HCT116 (cell line): ENCODE results near the gene TSHZ1. TPM values are rescaled to one million over a fixed set of nuclear protein-coding genes. Genes with fewer than 3 reads are reported as not detected.

Source experiments
- ATAC-seq: fragments of 200-7000 bp; cut with Tn5 transposase; 2 replicates; pipeline ENCODE4 v1.9.1; 2020; ENCODE audit warnings: mild to moderate bottlenecking, moderate library complexity
- BruUV-seq: library from RNA; stranded (reverse); fragments of 400-500 nt; replicated peaks from 2 replicates; lab custom pipeline; 2021; lab: Mats Ljungman, UMichigan
- CTCF ChIA-PET: fragments of 300-600 bp; sonication (Branson Sonifier 250); formaldehyde crosslinking; loops from one replicate; lab custom pipeline; 2021; ENCODE audit warnings: antibody characterized with exemption; lab: Charles Lee
- POLR2A ChIA-PET: fragments of 300-600, 350-600 bp; sonication (Branson Sonifier 250); formaldehyde crosslinking; loops from one replicate; lab custom pipeline; 2021; ENCODE audit warnings: antibody characterized with exemption; lab: Charles Lee
- RAD21 ChIA-PET, 2 experiments: fragments of 300-600 bp; sonication (Branson Sonifier 250); formaldehyde crosslinking; loops; one replicate each; lab custom pipeline; 2023; ENCODE audit warnings: low total read pairs in 2 of 2; ENCODE audit not compliant: uncharacterized antibody in 2 of 2, unreplicated experiment in 2 of 2, low non-redundant PET in 1 of 2; lab: Charles Lee
- DNase-seq: peaks from one replicate; pipeline ENCODE4 v3.0.0-alpha.2; 2010; ENCODE audit warnings: low read depth, low spot score
- H2AFZ ChIP-seq: fragments of 200-600 bp; shearing (Covaris generic), sonication (generic); 2 replicates; pipeline ENCODE4 v1.6.1; 2017; ENCODE audit warnings: low read depth, mixed run types, mixed read lengths, antibody characterized with exemption, low read length; ENCODE audit not compliant: poor library complexity, severe bottlenecking
- H3K27ac ChIP-seq: 2 replicates; pipeline ENCODE4 v1.5.1; 2012; ENCODE audit warnings: low read depth, low read length
- H3K27me3 ChIP-seq: fragments of 200-600 bp; sonication (generic); 2 replicates; pipeline ENCODE4 v1.6.1; 2016; ENCODE audit warnings: mixed run types, low read length, mixed read lengths; ENCODE audit not compliant: insufficient read depth
- H3K36me3 ChIP-seq, 2 experiments: fragments of 200-500 bp in 1 of 2; fragments of 200-600 bp in 1 of 2; sonication (Bioruptor generic) in 1 of 2; sonication (generic) in 1 of 2; 2 replicates each; pipeline versions ENCODE4 v1.5.1 to v1.6.1; 2014 to 2016; ENCODE audit warnings: low read length in 2 of 2, inconsistent platforms in 1 of 2, mixed read lengths in 1 of 2, mixed run types in 1 of 2; ENCODE audit not compliant: insufficient read depth in 2 of 2, control insufficient read depth in 1 of 2
- H3K4me1 ChIP-seq, 2 experiments: fragments of 200-600 bp in 1 of 2; sonication (generic) in 1 of 2; 2 replicates each; pipeline versions ENCODE4 v1.5.1 to v1.6.1; 2012 to 2017; ENCODE audit warnings: low read length in 2 of 2, inconsistent platforms in 1 of 2, mild to moderate bottlenecking in 1 of 2, mixed read lengths in 1 of 2, mixed run types in 1 of 2, moderate library complexity in 1 of 2; ENCODE audit not compliant: insufficient read depth in 2 of 2, control insufficient read depth in 1 of 2
- H3K4me2 ChIP-seq: fragments of 200-600 bp; sonication (generic); 2 replicates; pipeline ENCODE4 v1.6.1; 2017; ENCODE audit warnings: mixed run types, low read length, mixed read lengths
- H3K4me3 ChIP-seq, 2 experiments: fragments of 200-600 bp in 1 of 2; sonication (generic) in 1 of 2; replicated peaks in 1 of 2; 2 replicates each; pipeline ENCODE4 v1.5.1; 2011 to 2016; ENCODE audit warnings: low read length in 2 of 2, control low read depth in 1 of 2, low read depth in 1 of 2, mild to moderate bottlenecking in 1 of 2, mixed read lengths in 1 of 2, mixed run types in 1 of 2
- H3K79me2 ChIP-seq: fragments of 200-600 bp; sonication (generic); 2 replicates; pipeline ENCODE4 v1.6.1; 2017; ENCODE audit warnings: mild to moderate bottlenecking, mixed run types, low read length, moderate library complexity, mixed read lengths; ENCODE audit not compliant: insufficient read depth
- H3K9ac ChIP-seq: fragments of 200-600 bp; sonication (generic); 2 replicates; pipeline ENCODE4 v1.6.1; 2016; ENCODE audit warnings: low read length, mixed read lengths
- H3K9me2 ChIP-seq: fragments of 200-600 bp; sonication (generic), shearing (Covaris generic); 2 replicates; pipeline ENCODE4 v1.6.1; 2017; ENCODE audit warnings: mixed run types, mild to moderate bottlenecking, moderate library complexity; ENCODE audit not compliant: insufficient read depth
- H3K9me3 ChIP-seq, 2 experiments: fragments of 200-500 bp in 1 of 2; fragments of 200-600 bp in 1 of 2; sonication (Bioruptor generic) in 1 of 2; sonication (generic) in 1 of 2; 2 replicates each; pipeline ENCODE4 v1.6.1; 2014 to 2017; ENCODE audit warnings: low read length in 2 of 2, mixed read lengths in 2 of 2, inconsistent platforms in 1 of 2, low read depth in 1 of 2, mild to moderate bottlenecking in 1 of 2, mixed run types in 1 of 2, moderate library complexity in 1 of 2; ENCODE audit not compliant: control insufficient read depth in 1 of 2, insufficient read depth in 1 of 2
- H4K20me1 ChIP-seq: fragments of 200-600 bp; sonication (generic), shearing (Covaris generic); 2 replicates; pipeline ENCODE4 v1.6.1; 2017; ENCODE audit warnings: mixed run types, mild to moderate bottlenecking, moderate library complexity; ENCODE audit not compliant: insufficient read depth
- CBX3 ChIP-seq: IDR thresholded peaks from 2 replicates; pipeline ENCODE4 v1.6.1; 2012; ENCODE audit warnings: low read depth
- CEBPB ChIP-seq: IDR thresholded peaks from 2 replicates; pipeline ENCODE4 v1.6.1; 2012; ENCODE audit warnings: low read depth
- EGR1 ChIP-seq: IDR thresholded peaks from 2 replicates; pipeline ENCODE4 v1.6.1; 2012; ENCODE audit warnings: low read depth
- ELF1 ChIP-seq: IDR thresholded peaks from 2 replicates; pipeline ENCODE4 v1.6.1; 2012; ENCODE audit warnings: low read depth, borderline replicate concordance
- EZH2 ChIP-seq: fragments of 200-600 bp; sonication (generic); IDR thresholded peaks from 2 replicates; pipeline ENCODE4 v1.6.1; 2017; ENCODE audit warnings: antibody characterized with exemption, mixed run types
- EZH2phosphoT487 ChIP-seq: fragments of 200-600 bp; IDR thresholded peaks from 2 replicates; pipeline ENCODE4 v1.6.1; 2018; ENCODE audit warnings: antibody characterized with exemption, borderline replicate concordance
- FOSL1 ChIP-seq: IDR thresholded peaks from 2 replicates; pipeline ENCODE4 v1.6.1; 2012; ENCODE audit warnings: low read depth
- POLR2AphosphoS5 ChIP-seq: IDR thresholded peaks from 2 replicates; pipeline ENCODE4 v1.6.1; 2011; ENCODE audit warnings: mild to moderate bottlenecking, low read depth, low read length, moderate library complexity
- REST ChIP-seq: IDR thresholded peaks from 2 replicates; pipeline ENCODE4 v1.6.1; 2012; ENCODE audit warnings: low read depth
- SIN3A ChIP-seq: IDR thresholded peaks from 2 replicates; pipeline ENCODE4 v1.6.1; 2012; ENCODE audit warnings: low read depth
- SP1 ChIP-seq: IDR thresholded peaks from 2 replicates; pipeline ENCODE4 v1.6.1; 2012; ENCODE audit warnings: low read depth
- YY1 ChIP-seq: IDR thresholded peaks from 2 replicates; pipeline ENCODE4 v1.6.1; 2011; ENCODE audit warnings: low read length, low read depth, moderate library complexity, mild to moderate bottlenecking; ENCODE audit not compliant: insufficient replicate concordance; ENCODE audit errors: extremely low read depth
- ZBTB33 ChIP-seq: IDR thresholded peaks from 2 replicates; pipeline ENCODE4 v1.6.1; 2011; ENCODE audit warnings: mild to moderate bottlenecking, low read length, moderate library complexity; ENCODE audit not compliant: insufficient replicate concordance; ENCODE audit errors: extremely low read depth
- intact Hi-C: fragments of 100-400 bp; cut with micrococcal nuclease; formaldehyde crosslinking; loops from 2 replicates; pipeline ENCODE4 v1.10.0; 2022
- total RNA-seq: library from RNA; stranded (reverse); gene quantifications from one replicate; pipeline ENCODE4 v1.2.1, GENCODE V29; 2021; ENCODE audit not compliant: unreplicated experiment
- TF ChIP-seq, protein P1 (sequence below), 3 experiments: fragments of 200-600 bp in 1 of 3; sonication (generic) in 1 of 3; IDR thresholded peaks in 2 of 3; conservative IDR thresholded peaks in 1 of 3; 2 replicates each; pipeline ENCODE4 v1.5.1; 2012 to 2017; ENCODE audit warnings: low read depth in 2 of 3, low read length in 2 of 3, antibody characterized with exemption in 1 of 3, borderline replicate concordance in 1 of 3, control low read depth in 1 of 3, mild to moderate bottlenecking in 1 of 3, mixed read lengths in 1 of 3, mixed run types in 1 of 3, moderate library complexity in 1 of 3; ENCODE audit not compliant: insufficient read depth in 1 of 3

The TSHZ1 gene
- total RNA-seq, 1 experiment from 2014 or later, result 5.7 TPM

DNA sequence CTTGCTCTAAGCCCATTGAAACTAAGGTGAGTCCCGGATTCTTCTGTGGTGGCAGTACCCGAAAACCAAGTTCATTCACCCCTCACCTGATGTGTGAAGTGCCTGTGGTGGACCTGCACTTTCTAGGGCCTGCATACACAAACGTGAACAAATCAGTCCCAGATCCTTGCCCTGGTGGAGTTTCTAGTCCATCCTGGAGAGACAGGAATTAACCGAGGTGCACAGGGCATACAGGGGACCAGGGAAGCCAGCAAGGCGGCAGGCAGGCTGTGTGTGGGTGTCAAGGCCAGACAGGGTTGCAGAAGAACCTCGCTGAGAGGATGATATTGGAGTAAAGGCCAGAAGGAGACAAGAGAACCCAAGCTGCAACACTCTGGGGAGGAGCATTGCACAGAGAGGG lies 110.8 kb downstream of the TSHZ1 start (continued):
- TF ChIP-seq REST, result no peak
- no peak for TF ChIP-seq EZH2phosphoT487
- TF ChIP-seq CEBPB, result no peak

DNA sequence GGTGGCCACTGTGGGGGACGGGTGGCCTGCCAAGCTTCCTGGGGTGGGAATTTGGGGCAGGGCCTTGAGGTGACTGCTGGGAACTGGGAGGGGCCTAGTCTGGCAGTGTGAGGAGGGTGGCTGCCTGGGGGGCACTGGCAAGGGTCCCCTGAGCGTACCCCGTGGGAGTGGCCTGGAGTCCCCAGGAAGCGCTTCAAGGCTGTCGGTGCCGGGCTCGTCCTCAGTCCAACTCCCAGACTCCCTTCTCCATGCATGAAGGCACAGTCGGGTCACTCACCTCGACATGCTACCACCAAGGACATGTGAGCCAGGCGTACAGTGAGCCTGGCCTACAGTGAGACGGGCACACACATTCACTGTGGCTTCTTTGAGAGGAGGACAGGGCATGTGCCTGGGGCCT lies 111.6 kb downstream of the TSHZ1 start:
- H3K9ac ChIP-seq, result no peak overlapping the region
- no TSS peak for BruUV-seq
- H3K4me3 ChIP-seq, result no peak overlapping the region
- H3K27me3 ChIP-seq, result no peaks in the 10 kb centered on the region
- H3K9me2 ChIP-seq, result no peaks in the 10 kb centered on the region
- H3K27ac ChIP-seq, result no peak overlapping the region
- H3K79me2 ChIP-seq, result no peaks in the 10 kb centered on the region
- no peak overlapping the region for H3K4me2 ChIP-seq
- H2AFZ ChIP-seq, result no peak overlapping the region
- peaks cover 0 to 13% of the 10 kb centered on the region in 2 experiments; a peak in 2 of 4 replicates for H3K9me3 ChIP-seq
- no peak for DNase-seq
- ChIA-PET RAD21 (no interaction called here), CTCF (no interaction called here), POLR2A (no interaction called here)
- no peaks in the 10 kb centered on the region for H3K36me3 ChIP-seq
- no peaks in the 10 kb centered on the region for H3K4me1 ChIP-seq
- no peak for ATAC-seq
- H4K20me1 ChIP-seq, result no peaks in the 10 kb centered on the region
- intact Hi-C loops, result no loop called here
- TF ChIP-seq EGR1 (no peak), POLR2AphosphoS5 (no peak), SIN3A (no peak), FOSL1 (no peak), SP1 (no peak), EZH2 (no peak), ELF1 (no peak), YY1 (no peak), ZBTB33 (no peak), CBX3 (no peak), REST (no peak)
- TF ChIP-seq, protein P1, sequence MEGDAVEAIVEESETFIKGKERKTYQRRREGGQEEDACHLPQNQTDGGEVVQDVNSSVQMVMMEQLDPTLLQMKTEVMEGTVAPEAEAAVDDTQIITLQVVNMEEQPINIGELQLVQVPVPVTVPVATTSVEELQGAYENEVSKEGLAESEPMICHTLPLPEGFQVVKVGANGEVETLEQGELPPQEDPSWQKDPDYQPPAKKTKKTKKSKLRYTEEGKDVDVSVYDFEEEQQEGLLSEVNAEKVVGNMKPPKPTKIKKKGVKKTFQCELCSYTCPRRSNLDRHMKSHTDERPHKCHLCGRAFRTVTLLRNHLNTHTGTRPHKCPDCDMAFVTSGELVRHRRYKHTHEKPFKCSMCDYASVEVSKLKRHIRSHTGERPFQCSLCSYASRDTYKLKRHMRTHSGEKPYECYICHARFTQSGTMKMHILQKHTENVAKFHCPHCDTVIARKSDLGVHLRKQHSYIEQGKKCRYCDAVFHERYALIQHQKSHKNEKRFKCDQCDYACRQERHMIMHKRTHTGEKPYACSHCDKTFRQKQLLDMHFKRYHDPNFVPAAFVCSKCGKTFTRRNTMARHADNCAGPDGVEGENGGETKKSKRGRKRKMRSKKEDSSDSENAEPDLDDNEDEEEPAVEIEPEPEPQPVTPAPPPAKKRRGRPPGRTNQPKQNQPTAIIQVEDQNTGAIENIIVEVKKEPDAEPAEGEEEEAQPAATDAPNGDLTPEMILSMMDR (IDR thresholded peaks at IDR 0.05 in 2 of 3, conservative IDR thresholded peaks at IDR 0.05 in 1 of 3; ENCODE audit: borderline replicate concordance in 1 of 3, insufficient read depth in 1 of 3, low read depth in 2 of 3, low read length in 2 of 3), result no peak
